Retinal pigment epithelial cell (primary cell): ENCODE results near the gene KIF23.

Experiments
- DNase-seq: peaks from one replicate; pipeline ENCODE4 v3.0.0-alpha.2; 2010; ENCODE audit warnings: low read depth
- H3K4me3 ChIP-seq: 2 replicates; pipeline ENCODE4 v1.5.1; 2011; ENCODE audit warnings: mild to moderate bottlenecking, low read length, control low read depth, moderate library complexity
- CTCF ChIP-seq: conservative IDR thresholded peaks from 2 replicates; pipeline ENCODE4 v1.5.1; 2011; ENCODE audit warnings: low read depth, low read length, control low read depth, inconsistent platforms

The KIF23 gene

GRCh38 chr15:69408841-69409240 is 5.3 kb upstream of the KIF23 start:
- DNase-seq, result no peak
- TF ChIP-seq CTCF, result no peak
- H3K4me3 ChIP-seq, result no peak overlapping the region

GRCh38 chr15:69410248-69410874 is 3.8 kb upstream of the KIF23 start:
- peak; percentile 76 for TF ChIP-seq CTCF
- no peak for DNase-seq
- H3K4me3 ChIP-seq, result no peak overlapping the region

GRCh38 chr15:69412274-69412673 is 1.9 kb upstream of the KIF23 start:
- TF ChIP-seq CTCF, result no peak
- no peak overlapping the region for H3K4me3 ChIP-seq
- DNase-seq, result no peak

- no peak for TF ChIP-seq CTCF
- no peak overlapping the region for H3K4me3 ChIP-seq
- no peak for DNase-seq
Measured at GRCh38 chr15:69412701-69413100, 1.4 kb upstream of the KIF23 start.

- H3K4me3 ChIP-seq, result peak overlapping the region; percentile 80
- peak; percentile 62 for DNase-seq
- no peak for TF ChIP-seq CTCF
Measured at GRCh38 chr15:69414701-69415167, 585 bp downstream of the KIF23 start.

- no peak for DNase-seq
- peak overlapping the region; percentile 80 for H3K4me3 ChIP-seq
- TF ChIP-seq CTCF, result no peak
Measured at GRCh38 chr15:69415381-69415780, 1.2 kb downstream of the KIF23 start.

DNA sequence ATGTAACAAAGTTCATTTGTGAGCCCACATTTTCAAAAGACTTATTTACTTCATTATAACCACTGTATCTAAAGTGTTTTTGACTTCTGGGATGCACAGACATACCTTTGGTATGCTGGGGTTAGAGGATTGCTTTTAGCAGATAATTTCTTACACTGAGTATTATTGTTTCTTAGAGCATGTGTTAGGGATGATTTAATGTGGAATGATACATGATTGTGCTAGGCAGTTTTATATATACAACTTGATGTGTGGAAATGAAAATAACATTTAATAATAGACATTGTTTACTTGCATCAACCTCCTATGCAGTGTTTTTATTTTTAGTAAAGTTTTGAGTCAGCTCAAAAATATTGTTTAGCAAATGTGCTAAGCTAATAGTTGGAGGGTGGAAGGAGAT is 3.4 kb downstream of the KIF23 start:
- no peak for DNase-seq
- no peak for TF ChIP-seq CTCF
- H3K4me3 ChIP-seq, result no peak overlapping the region
